ENCODE data around the gene GPC6.

Gene GPC6

GRCh38 chr13:94259984-94260383 lies 1033.4 kb downstream of the GPC6 start:
- Histone ChIP-seq H3K9me3 (ENCODE audit: insufficient read depth, low read length) (no peaks in the 10 kb centered on the region), H3K4me3 (ENCODE audit: low read length) (no peak overlapping the region), H4K20me1 (ENCODE audit: insufficient read depth, low read length) (no peaks in the 10 kb centered on the region), H2AFZ (ENCODE audit: low read depth, low read length) (no peak overlapping the region), H3K9ac (ENCODE audit: low read length) (no peak overlapping the region), H3K36me3 (replicated peaks; ENCODE audit: low read depth, low read length) (no peaks in the 10 kb centered on the region), H3K4me2 (ENCODE audit: low read length) (no peak overlapping the region), H3K27me3 (ENCODE audit: low read depth, low read length) (no peaks in the 10 kb centered on the region), H3K79me2 (ENCODE audit: low read length) (no peaks in the 10 kb centered on the region), H3K4me1 (ENCODE audit: low read length) (no peaks in the 10 kb centered on the region), H3K27ac (ENCODE audit: low read length) (no peak overlapping the region)
- no peak for TF ChIP-seq EZH2phosphoT487 (IDR thresholded peaks at IDR 0.05; ENCODE audit: low read depth)
- no peak for TF ChIP-seq CTCF (IDR thresholded peaks at IDR 0.05; ENCODE audit: low read depth, low read length)

GRCh38 chr13:94261163-94261562 lies 1034.6 kb downstream of the GPC6 start:
- Histone ChIP-seq H3K27ac (ENCODE audit: low read length) (no peak overlapping the region), H3K27me3 (ENCODE audit: low read depth, low read length) (no peaks in the 10 kb centered on the region), H3K4me3 (ENCODE audit: low read length) (no peak overlapping the region), H4K20me1 (ENCODE audit: insufficient read depth, low read length) (no peaks in the 10 kb centered on the region), H3K9ac (ENCODE audit: low read length) (no peak overlapping the region), H2AFZ (ENCODE audit: low read depth, low read length) (no peak overlapping the region), H3K79me2 (ENCODE audit: low read length) (no peaks in the 10 kb centered on the region), H3K36me3 (replicated peaks; ENCODE audit: low read depth, low read length) (no peaks in the 10 kb centered on the region), H3K4me2 (ENCODE audit: low read length) (no peak overlapping the region), H3K9me3 (ENCODE audit: insufficient read depth, low read length) (no peaks in the 10 kb centered on the region), H3K4me1 (ENCODE audit: low read length) (no peaks in the 10 kb centered on the region)
- no peak for TF ChIP-seq EZH2phosphoT487 (IDR thresholded peaks at IDR 0.05; ENCODE audit: low read depth)
- TF ChIP-seq CTCF (IDR thresholded peaks at IDR 0.05; ENCODE audit: low read depth, low read length), result no peak

GRCh38 chr13:94263038-94263437 lies 1036.4 kb downstream of the GPC6 start:
- H3K79me2 ChIP-seq (ENCODE audit: low read length), result no peaks in the 10 kb centered on the region
- H3K9ac ChIP-seq (ENCODE audit: low read length), result no peak overlapping the region
- H4K20me1 ChIP-seq (ENCODE audit: insufficient read depth, low read length), result no peaks in the 10 kb centered on the region
- H3K27ac ChIP-seq (ENCODE audit: low read length), result no peak overlapping the region
- no peaks in the 10 kb centered on the region for H3K4me1 ChIP-seq (ENCODE audit: low read length)
- H3K4me3 ChIP-seq (ENCODE audit: low read length), result no peak overlapping the region
- H2AFZ ChIP-seq (ENCODE audit: low read depth, low read length), result no peak overlapping the region
- no peak overlapping the region for H3K4me2 ChIP-seq (ENCODE audit: low read length)
- H3K9me3 ChIP-seq (ENCODE audit: insufficient read depth, low read length), result no peaks in the 10 kb centered on the region
- no peaks in the 10 kb centered on the region for H3K27me3 ChIP-seq (ENCODE audit: low read depth, low read length)
- TF ChIP-seq CTCF (IDR thresholded peaks at IDR 0.05; ENCODE audit: low read depth, low read length) (no peak), EZH2phosphoT487 (IDR thresholded peaks at IDR 0.05; ENCODE audit: low read depth) (no peak)
- H3K36me3 ChIP-seq (replicated peaks; ENCODE audit: low read depth, low read length), result no peaks in the 10 kb centered on the region

- no peak overlapping the region for H2AFZ ChIP-seq (ENCODE audit: low read depth, low read length)
- no peak overlapping the region for H3K4me2 ChIP-seq (ENCODE audit: low read length)
- H3K9ac ChIP-seq (ENCODE audit: low read length), result no peak overlapping the region
- no peak overlapping the region for H3K4me3 ChIP-seq (ENCODE audit: low read length)
- no peak for TF ChIP-seq EZH2phosphoT487 (IDR thresholded peaks at IDR 0.05; ENCODE audit: low read depth)
- no peak for TF ChIP-seq CTCF (IDR thresholded peaks at IDR 0.05; ENCODE audit: low read depth, low read length)
- no peaks in the 10 kb centered on the region for H3K36me3 ChIP-seq (replicated peaks; ENCODE audit: low read depth, low read length)
- H3K79me2 ChIP-seq (ENCODE audit: low read length), result no peaks in the 10 kb centered on the region
- H3K9me3 ChIP-seq (ENCODE audit: insufficient read depth, low read length), result no peaks in the 10 kb centered on the region
- no peak overlapping the region for H3K27ac ChIP-seq (ENCODE audit: low read length)
- no peaks in the 10 kb centered on the region for H4K20me1 ChIP-seq (ENCODE audit: insufficient read depth, low read length)
- H3K27me3 ChIP-seq (ENCODE audit: low read depth, low read length), result no peaks in the 10 kb centered on the region
- H3K4me1 ChIP-seq (ENCODE audit: low read length), result no peaks in the 10 kb centered on the region
These were observed 1041.2 kb downstream of the GPC6 start for GRCh38 chr13:94267581-94268366.
